Measurements from ENCODE around the gene WNT11. TPM values are rescaled to one million over a fixed set of nuclear protein-coding genes. Genes with fewer than 3 reads are reported as not detected.

Gene WNT11
- total and polyA plus RNA-seq, 2 of the 13 experiments (the other 11 are each of a cell fraction or from before 2014, with no cell fraction given), result 0.34 to 0.66 TPM

- TF ChIP-seq NFAT5 (CRISPR knock-in tag; IDR thresholded peaks at IDR 0.05), result no peak
- no peak for TF ChIP-seq KMT2B (CRISPR knock-in tag; IDR thresholded peaks at IDR 0.05)
- no peak for TF ChIP-seq HNRNPLL (IDR thresholded peaks at IDR 0.05; ENCODE audit: low read depth, low read length, poor library complexity, severe bottlenecking)
- TF ChIP-seq ZNF496 (CRISPR knock-in tag; IDR thresholded peaks at IDR 0.05; ENCODE audit: insufficient replicate concordance), result no peak
- no peak for TF ChIP-seq LBX2 (CRISPR knock-in tag; IDR thresholded peaks at IDR 0.05; ENCODE audit: borderline replicate concordance)
- TF ChIP-seq ZNF768 (CRISPR knock-in tag; IDR thresholded peaks at IDR 0.05), result 0 out of 2 replicates have a peak, but pooled peaks have one; percentile 16
- TF ChIP-seq TBX2 (CRISPR knock-in tag; IDR thresholded peaks at IDR 0.05; ENCODE audit: borderline replicate concordance), result peak; percentile 78; the same call in 1 of the 2 replicates
- no peak for TF ChIP-seq HNRNPH1 (optimal IDR thresholded peaks at IDR 0.05; ENCODE audit: low read depth, low read length)
- no peak for TF ChIP-seq AKNA (CRISPR knock-in tag; IDR thresholded peaks at IDR 0.05; ENCODE audit: borderline replicate concordance)
- no peak for TF ChIP-seq NONO (IDR thresholded peaks at IDR 0.05)
- TF ChIP-seq NONO (CRISPR knock-in tag; conservative IDR thresholded peaks at IDR 0.05), result peak; percentile 68
- TF ChIP-seq SP140L (CRISPR knock-in tag; IDR thresholded peaks at IDR 0.05; ENCODE audit: borderline replicate concordance), result no peak
- TF ChIP-seq TFAP4 (IDR thresholded peaks at IDR 0.05; ENCODE audit: borderline replicate concordance, low read depth), result no peak
- 0 out of 2 replicates have a peak, but pooled peaks have one; percentile 39 for TF ChIP-seq ZNF263 (CRISPR knock-in tag; IDR thresholded peaks at IDR 0.05)
- peak; percentile 46; the same call in 1 of the 2 replicates for TF ChIP-seq ZFY (CRISPR knock-in tag; IDR thresholded peaks at IDR 0.05)
- no peak for TF ChIP-seq ZNF772 (CRISPR knock-in tag; IDR thresholded peaks at IDR 0.05)
- no peak for TF ChIP-seq KLF15 (CRISPR knock-in tag; IDR thresholded peaks at IDR 0.05; ENCODE audit: borderline replicate concordance)
Observed at GRCh38 chr11:76152741-76153570, 53.3 kb downstream of the WNT11 start (continued).
